ENCODE measurements around the gene CARS1.

The CARS1 gene

GRCh38 chr11:3003396-3004231, 53.6 kb downstream of the CARS1 start:
- Mint-ChIP-seq H3K4me3 (no peak overlapping the region), H3K36me3 (ENCODE audit: low read depth) (peaks cover 56% of the 10 kb centered on the region), H3K27ac (no peak overlapping the region), H3K4me1 (ENCODE audit: low read depth) (peaks cover 22% of the 10 kb centered on the region), H3K9me3 (no peaks in the 10 kb centered on the region), H3K27me3 (no peaks in the 10 kb centered on the region)

- Mint-ChIP-seq H3K9me3 (no peaks in the 10 kb centered on the region), H3K36me3 (ENCODE audit: low read depth) (peaks cover 56% of the 10 kb centered on the region), H3K4me1 (ENCODE audit: low read depth) (peaks cover 17% of the 10 kb centered on the region), H3K4me3 (no peak overlapping the region), H3K27me3 (no peaks in the 10 kb centered on the region), H3K27ac (no peak overlapping the region)
These were observed 54.4 kb downstream of the CARS1 start for GRCh38 chr11:3002871-3003270.

- peaks cover 56% of the 10 kb centered on the region for H3K36me3 Mint-ChIP-seq (ENCODE audit: low read depth)
- H3K27ac Mint-ChIP-seq: no peak overlapping the region
- H3K4me1 Mint-ChIP-seq (ENCODE audit: low read depth): peaks cover 12% of the 10 kb centered on the region
- H3K4me3 Mint-ChIP-seq: no peak overlapping the region
- H3K9me3 Mint-ChIP-seq: no peaks in the 10 kb centered on the region
- no peaks in the 10 kb centered on the region for H3K27me3 Mint-ChIP-seq
These were observed 54.8 kb downstream of the CARS1 start for GRCh38 chr11:3002351-3002861.

GRCh38 chr11:3001496-3001895, 55.7 kb downstream of the CARS1 start:
- H3K4me1 Mint-ChIP-seq (ENCODE audit: low read depth): peaks cover 5% of the 10 kb centered on the region
- no peaks in the 10 kb centered on the region for H3K27me3 Mint-ChIP-seq
- H3K4me3 Mint-ChIP-seq: no peak overlapping the region
- H3K36me3 Mint-ChIP-seq (ENCODE audit: low read depth): peaks cover 56% of the 10 kb centered on the region
- no peak overlapping the region for H3K27ac Mint-ChIP-seq
- no peaks in the 10 kb centered on the region for H3K9me3 Mint-ChIP-seq

DNA sequence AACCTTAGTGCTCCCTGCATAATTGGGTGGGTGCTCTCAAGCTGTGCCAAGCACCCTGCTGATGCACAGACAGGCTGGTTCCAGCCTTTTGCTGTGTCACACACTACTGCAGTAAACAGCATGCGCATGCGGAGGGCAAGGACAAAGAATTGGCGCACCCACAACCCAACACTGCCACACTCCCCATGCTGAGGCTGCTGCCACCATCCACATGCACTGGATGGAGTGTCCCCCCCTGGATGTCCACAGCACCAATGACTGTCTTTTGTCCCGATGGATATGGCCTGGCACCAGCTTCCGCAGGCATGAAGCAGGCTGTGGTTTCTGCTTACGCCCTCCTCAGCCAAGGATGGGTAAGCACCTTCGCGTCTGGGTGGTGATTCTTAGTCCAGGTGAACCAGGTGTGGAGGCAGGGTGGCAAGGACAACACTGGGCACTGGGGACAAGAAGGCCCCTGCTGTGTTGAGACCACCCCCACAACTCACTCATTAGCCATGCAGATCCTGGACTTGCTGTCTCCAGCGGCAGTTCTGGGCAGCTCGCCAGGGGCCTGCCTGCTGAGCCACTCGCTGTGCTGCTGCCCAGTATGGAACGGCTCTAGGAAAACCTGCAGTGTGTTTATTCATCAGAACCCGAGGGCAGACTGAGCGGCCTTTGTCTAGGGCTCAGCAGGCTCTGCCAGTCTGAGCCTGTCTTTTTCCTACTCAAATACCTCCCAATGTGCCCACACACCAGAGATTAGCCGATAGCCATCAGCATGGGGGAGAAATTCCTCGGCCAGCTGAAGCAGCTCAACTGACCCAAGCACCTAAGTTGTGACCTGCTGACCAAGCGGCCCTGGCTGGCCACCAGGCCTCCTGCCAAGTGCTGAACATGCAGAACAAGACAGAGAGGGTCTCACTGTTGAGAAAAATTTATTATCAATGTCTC, 56.9 kb downstream of the CARS1 start:
- Mint-ChIP-seq H3K9me3 (no peaks in the 10 kb centered on the region), H3K27me3 (no peaks in the 10 kb centered on the region), H3K27ac (no peak overlapping the region), H3K4me1 (ENCODE audit: low read depth) (no peaks in the 10 kb centered on the region), H3K4me3 (no peak overlapping the region), H3K36me3 (ENCODE audit: low read depth) (peaks cover 50% of the 10 kb centered on the region)

DNA sequence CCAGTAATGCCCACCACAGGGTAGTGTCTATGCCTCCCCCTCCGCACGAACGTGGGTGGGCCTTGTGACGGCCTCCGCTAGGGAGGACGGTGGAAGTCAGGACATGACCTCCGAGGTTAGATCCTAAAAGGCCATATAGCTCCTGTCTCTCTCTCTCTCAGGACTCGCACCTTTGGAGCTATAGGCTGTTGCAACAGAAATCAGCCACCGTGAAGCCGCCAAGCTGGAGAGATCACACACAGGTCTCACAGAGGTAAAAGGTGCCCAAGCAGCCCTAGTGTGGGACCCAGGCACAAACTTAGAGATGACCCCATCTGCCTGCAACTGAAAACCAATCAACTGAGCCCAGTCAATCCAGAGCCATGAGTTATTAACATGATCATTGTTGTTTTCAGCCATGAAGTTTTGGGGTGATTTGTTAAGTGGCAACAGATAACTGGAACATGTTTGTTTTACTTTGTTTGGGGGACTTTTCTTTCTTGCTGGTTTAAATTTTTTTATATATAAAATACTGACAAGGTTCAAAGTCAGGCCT, 57.7 kb downstream of the CARS1 start:
- Mint-ChIP-seq H3K4me1 (ENCODE audit: low read depth) (no peaks in the 10 kb centered on the region), H3K4me3 (no peak overlapping the region), H3K27ac (no peak overlapping the region), H3K36me3 (ENCODE audit: low read depth) (peaks cover 47% of the 10 kb centered on the region), H3K9me3 (no peaks in the 10 kb centered on the region), H3K27me3 (no peaks in the 10 kb centered on the region)

GRCh38 chr11:2998073-2998850, 59.0 kb downstream of the CARS1 start:
- H3K36me3 Mint-ChIP-seq (ENCODE audit: low read depth): peaks cover 35% of the 10 kb centered on the region

GRCh38 chr11:2997406-2997805, 59.8 kb downstream of the CARS1 start:
- Mint-ChIP-seq H3K27me3 (no peaks in the 10 kb centered on the region), H3K36me3 (ENCODE audit: low read depth) (peaks cover 29% of the 10 kb centered on the region), H3K27ac (no peak overlapping the region), H3K4me3 (no peak overlapping the region), H3K4me1 (ENCODE audit: low read depth) (no peaks in the 10 kb centered on the region), H3K9me3 (no peaks in the 10 kb centered on the region)

More at GRCh38 chr11:2998073-2998850, 59.0 kb downstream of the CARS1 start:
- Mint-ChIP-seq H3K27ac (no peak overlapping the region), H3K4me3 (no peak overlapping the region), H3K9me3 (no peaks in the 10 kb centered on the region), H3K4me1 (ENCODE audit: low read depth) (no peaks in the 10 kb centered on the region), H3K27me3 (no peaks in the 10 kb centered on the region)

- H3K27ac Mint-ChIP-seq: no peak overlapping the region
- H3K36me3 Mint-ChIP-seq (ENCODE audit: low read depth): peaks cover 26% of the 10 kb centered on the region
- no peaks in the 10 kb centered on the region for H3K27me3 Mint-ChIP-seq
- H3K4me1 Mint-ChIP-seq (ENCODE audit: low read depth): no peaks in the 10 kb centered on the region
- no peaks in the 10 kb centered on the region for H3K9me3 Mint-ChIP-seq
- H3K4me3 Mint-ChIP-seq: no peak overlapping the region
These were observed 60.2 kb downstream of the CARS1 start for GRCh38 chr11:2996976-2997375.

DNA sequence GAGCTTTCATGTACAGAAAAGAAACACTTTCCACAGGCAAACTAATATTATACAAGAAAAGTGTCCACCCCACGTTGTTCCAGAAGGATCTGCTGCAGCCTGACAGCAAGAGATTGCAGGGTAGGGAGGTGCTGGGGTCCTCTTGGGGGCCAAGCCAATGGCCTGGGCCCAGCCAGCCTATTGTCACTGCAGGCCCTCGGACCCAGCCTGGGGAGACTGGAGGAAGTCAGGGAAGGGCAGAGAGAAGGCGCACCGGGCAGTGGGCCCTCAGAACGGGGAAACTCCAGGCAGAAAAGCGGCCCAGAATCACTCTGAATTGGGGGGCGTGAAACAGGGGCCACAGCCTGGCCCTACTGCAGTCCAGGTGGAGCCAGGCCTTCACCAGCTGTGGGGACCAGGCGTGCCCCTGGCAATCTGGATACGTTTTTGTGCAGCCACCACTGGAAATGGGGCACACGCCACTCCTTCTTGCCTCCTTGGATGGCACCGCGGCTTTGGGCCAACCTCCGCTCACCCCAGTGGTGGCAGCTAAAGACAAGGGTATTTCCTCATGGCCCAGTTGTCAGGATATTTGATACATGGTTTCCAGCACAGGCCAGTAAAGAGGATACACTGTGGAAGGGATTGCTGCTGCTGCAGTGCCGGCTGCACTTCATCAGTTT, 61.2 kb downstream of the CARS1 start:
- Mint-ChIP-seq H3K27me3 (no peaks in the 10 kb centered on the region), H3K36me3 (ENCODE audit: low read depth) (peaks cover 23% of the 10 kb centered on the region), H3K9me3 (no peaks in the 10 kb centered on the region), H3K4me1 (ENCODE audit: low read depth) (no peaks in the 10 kb centered on the region), H3K27ac (no peak overlapping the region), H3K4me3 (no peak overlapping the region)

- Mint-ChIP-seq H3K27ac (no peak overlapping the region), H3K4me1 (ENCODE audit: low read depth) (peaks cover 3% of the 10 kb centered on the region), H3K4me3 (no peak overlapping the region), H3K9me3 (no peaks in the 10 kb centered on the region), H3K27me3 (no peaks in the 10 kb centered on the region), H3K36me3 (ENCODE audit: low read depth) (peaks cover 18% of the 10 kb centered on the region)
These were observed 62.1 kb downstream of the CARS1 start for GRCh38 chr11:2995031-2995561.

- H3K9me3 Mint-ChIP-seq: no peaks in the 10 kb centered on the region
- H3K4me1 Mint-ChIP-seq (ENCODE audit: low read depth): peaks cover 11% of the 10 kb centered on the region
- no peak overlapping the region for H3K27ac Mint-ChIP-seq
- no peaks in the 10 kb centered on the region for H3K27me3 Mint-ChIP-seq
- H3K36me3 Mint-ChIP-seq (ENCODE audit: low read depth): peaks cover 16% of the 10 kb centered on the region
- peak overlapping the region; percentile 32 for H3K4me3 Mint-ChIP-seq
These were observed 62.9 kb downstream of the CARS1 start for GRCh38 chr11:2994336-2994730.

DNA sequence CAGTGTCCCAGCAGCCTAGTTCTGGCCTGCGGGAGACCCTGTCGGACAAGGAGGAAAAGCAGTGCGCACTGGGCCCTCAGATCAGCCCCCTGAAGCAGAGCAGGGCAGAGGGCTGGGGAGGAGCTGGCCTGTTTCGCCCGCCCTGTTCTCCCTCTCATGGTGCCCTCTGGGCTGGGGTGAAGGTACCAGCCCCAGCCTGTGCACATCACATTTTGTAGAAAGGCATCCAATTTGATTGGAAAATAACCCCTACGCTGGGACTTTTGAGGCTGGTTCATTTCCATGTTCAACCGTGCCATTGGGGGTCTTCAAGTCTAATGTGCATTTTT, 64.3 kb downstream of the CARS1 start:
- H3K4me1 Mint-ChIP-seq (ENCODE audit: low read depth): peaks cover 25% of the 10 kb centered on the region
- peak overlapping the region; percentile 98 for H3K27ac Mint-ChIP-seq
- peak overlapping the region; percentile 93 for H3K4me3 Mint-ChIP-seq
- no peaks in the 10 kb centered on the region for H3K27me3 Mint-ChIP-seq
- peaks cover 30% of the 10 kb centered on the region for H3K36me3 Mint-ChIP-seq (ENCODE audit: low read depth)
- H3K9me3 Mint-ChIP-seq: no peaks in the 10 kb centered on the region
